Measurements from ENCODE around the gene TCTN1. TPM values are rescaled to one million over a fixed set of nuclear protein-coding genes. Genes with fewer than 3 reads are reported as not detected.
"Not testable (repeated sequence)": the region's sequence is repeated elsewhere in the genome, so short reads cannot be mapped to it uniquely, and the experiment has no call there.

The TCTN1 gene
- total and polyA plus RNA-seq, 2 of the 8 experiments (the other 6 are each of a cell fraction or from before 2014, with no cell fraction given) = 14.7 to 16.4 TPM

DNA sequence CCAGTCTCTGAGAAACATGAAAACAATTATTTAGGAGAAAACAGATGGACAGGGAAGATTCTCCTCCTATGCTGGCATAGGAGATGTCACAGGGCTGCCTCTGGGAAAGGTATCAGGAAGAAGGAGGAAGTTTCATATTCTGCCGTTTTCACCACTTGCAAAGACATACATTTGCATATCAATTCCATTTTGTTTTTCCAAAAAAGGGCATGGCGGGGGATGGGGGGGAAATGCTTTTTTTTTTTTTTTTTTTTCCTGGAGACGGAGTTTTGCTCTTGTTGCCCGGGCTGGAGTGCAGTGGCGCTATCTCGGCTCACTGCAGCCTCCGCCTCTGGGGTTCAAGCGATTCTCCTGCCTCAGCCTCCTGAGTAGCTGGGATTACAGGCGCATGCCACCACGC is 40.3 kb downstream of the TCTN1 start:
- H3K18ac ChIP-seq (ENCODE audit: extremely low read depth, low read length); H4K5ac ChIP-seq (ENCODE audit: insufficient read length, low read depth, low read length); H3K36me3 ChIP-seq (ENCODE audit: control insufficient read depth in 2 of 4, insufficient read depth in 4 of 4, low read length in 3 of 4); H4K20me1 ChIP-seq (replicated peaks in 1 of 2; ENCODE audit: control insufficient read depth in 1 of 2, insufficient read depth in 2 of 2, low read length in 2 of 2); H3K14ac ChIP-seq (ENCODE audit: insufficient read length); H3K27ac ChIP-seq (ENCODE audit: low read depth, low read length); H4K8ac ChIP-seq (ENCODE audit: extremely low read depth, insufficient read depth, low read length); POLR2A ChIA-PET (ENCODE audit: partially characterized antibody); H3K23ac ChIP-seq (ENCODE audit: insufficient read length); H3K9ac ChIP-seq (replicated peaks in 1 of 4; ENCODE audit: extremely low read depth in 1 of 4, low read depth in 3 of 4, low read length in 3 of 4); H2BK12ac ChIP-seq (ENCODE audit: low read depth, low read length); DNase-seq (ENCODE audit: low read depth in 1 of 2, low spot score in 2 of 2); H3K4ac ChIP-seq (replicated peaks; ENCODE audit: insufficient read length, low read depth, low read length); H3K56ac ChIP-seq (replicated peaks; ENCODE audit: insufficient read length, low read depth, low read length); H3K79me2 ChIP-seq (ENCODE audit: control insufficient read depth in 1 of 2, insufficient read depth in 2 of 2, low read length in 2 of 2); H3K27me3 ChIP-seq (replicated peaks in 1 of 4; ENCODE audit: control insufficient read depth in 3 of 4, extremely low read depth in 1 of 4, insufficient read depth in 3 of 4, low read length in 3 of 4); H2BK20ac ChIP-seq (ENCODE audit: low read length); H2BK5ac ChIP-seq (ENCODE audit: low read depth, low read length); H3K9me3 ChIP-seq (ENCODE audit: insufficient read depth in 2 of 2, low read depth in 1 of 2, low read length in 1 of 2); H2BK120ac ChIP-seq (replicated peaks; ENCODE audit: low read depth, low read length); H3K79me1 ChIP-seq (ENCODE audit: low read depth, low read length); H4K91ac ChIP-seq (replicated peaks; ENCODE audit: insufficient read length, low read length); H3K23me2 ChIP-seq (ENCODE audit: low read depth, low read length); FAIRE-seq; H2AFZ ChIP-seq (ENCODE audit: low read length); H3K4me3 ChIP-seq (ENCODE audit: extremely low read depth in 1 of 4, insufficient read depth in 2 of 4, low read depth in 3 of 4, low read length in 4 of 4); H2BK15ac ChIP-seq (ENCODE audit: low read length); H3K4me1 ChIP-seq (replicated peaks in 1 of 4; ENCODE audit: control insufficient read depth in 3 of 4, insufficient read depth in 4 of 4, low read length in 3 of 4); H2AK5ac ChIP-seq (ENCODE audit: low read depth, low read length); CTCF ChIA-PET (ENCODE audit: partially characterized antibody): not testable (repeated sequence)
- WGBS, 2 experiments (ENCODE audit: extremely low coverage in 1 of 2, insufficient coverage in 1 of 2, insufficient read length in 1 of 2, insufficient replicate concordance in 2 of 2, low coverage in 1 of 2, low lambda C conversion rate in 2 of 2, missing lambda C conversion rate in 1 of 2) = 86% methylated on average over 10 of the region's 10 CpGs; no CpG with 5 or more reads in 1 of the 2 experiments
- peak overlapping the region in 1 of 2 experiments; percentile 50; a peak in 1 of 4 replicates for H3K4me2 ChIP-seq (ENCODE audit: insufficient read depth in 1 of 2, low read depth in 2 of 2, low read length in 2 of 2)
- TF ChIP-seq SRF (IDR thresholded peaks at IDR 0.05; ENCODE audit: low read depth, low read length) = peak; percentile 89

Data from H1 (cell line).